HEK293T (cell line): ENCODE data around the gene AIFM1.

ENCODE experiments used
- FOXM1 ChIP-seq: fragments of 450-650 bp; IDR thresholded peaks from 2 replicates; pipeline ENCODE4 v1.6.1; 2017; ENCODE audit warnings: mild to moderate bottlenecking, borderline replicate concordance
- L3MBTL2 ChIP-seq: fragments of 450-650 bp; conservative IDR thresholded peaks from 2 replicates; pipeline ENCODE4 v1.6.1; 2016; ENCODE audit warnings: mild to moderate bottlenecking
- SP1 ChIP-seq: fragments of 450-650 bp; IDR thresholded peaks from 2 replicates; pipeline ENCODE4 v1.6.1; 2017
- TARDBP ChIP-seq: fragments of 450-650 bp; IDR thresholded peaks from 2 replicates; pipeline ENCODE4 v1.6.1; 2016

GRCh38 chrX:130176354-130176776 lies 10.7 kb upstream of the AIFM1 start:
- TF ChIP-seq L3MBTL2 = no peak
- no peak for TF ChIP-seq TARDBP
- no peak for TF ChIP-seq SP1
- no peak for TF ChIP-seq FOXM1
